Transverse colon (tissue), 4 donors: ENCODE results near the gene RPS6KL1.

ENCODE experiments used
- CTCF ChIP-seq, 5 experiments: fragments of 200-600 bp in 3 of 5; fragments of 450-650 bp in 2 of 5; sonication (generic) in 3 of 5; IDR thresholded peaks; 1 replicate in 2 of 5; 2 replicates in 3 of 5; pipeline ENCODE4 v1.5.1; 2016 to 2017; ENCODE audit warnings: antibody characterized with exemption in 5 of 5, inconsistent platforms in 3 of 5, mild to moderate bottlenecking in 2 of 5, moderate library complexity in 1 of 5
- POLR2A ChIP-seq: fragments of 450-650 bp; IDR thresholded peaks from one replicate; pipeline ENCODE4 v1.6.1; 2016; ENCODE audit warnings: antibody characterized with exemption, mild to moderate bottlenecking, moderate library complexity
- POLR2AphosphoS5 ChIP-seq, 3 donors: sonication (generic); formaldehyde crosslinking; IDR thresholded peaks; one replicate each; pipeline ENCODE4 v1.6.1; 2016; ENCODE audit warnings: antibody characterized with exemption in 3 of 3

DNA sequence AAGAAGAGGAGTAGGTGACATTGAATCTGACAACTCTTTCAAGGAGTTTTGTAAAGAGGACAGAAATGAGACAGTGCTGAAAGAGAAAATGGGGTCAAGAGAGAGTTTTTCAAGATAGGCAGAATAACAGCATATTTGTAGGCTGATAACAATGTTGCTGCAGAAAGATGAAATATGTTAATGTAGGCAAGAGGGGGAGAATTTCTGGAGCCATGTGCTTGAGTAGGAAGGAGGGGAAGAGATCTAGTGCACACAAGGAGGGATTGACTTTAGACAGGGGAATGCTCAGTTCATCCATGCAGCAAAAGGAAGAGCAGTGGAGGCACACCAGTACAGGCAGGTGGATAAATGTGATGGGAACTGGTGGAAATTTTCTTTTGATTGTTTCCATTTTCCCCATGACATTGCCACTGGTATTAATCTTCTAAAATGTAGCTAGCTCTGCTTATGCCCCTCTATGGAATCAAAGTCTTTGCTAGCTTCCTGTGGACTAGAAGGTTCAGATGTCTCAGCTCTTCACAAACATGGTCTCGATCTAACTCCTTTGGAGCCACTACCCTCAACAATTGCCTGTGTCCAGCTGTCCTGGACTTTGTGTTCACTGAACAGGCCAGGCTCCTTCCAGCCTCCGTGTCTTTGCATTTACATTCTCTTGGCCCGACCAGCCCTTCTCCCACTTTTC is 56.2 kb downstream of the RPS6KL1 start:
- TF ChIP-seq POLR2A (no peak), CTCF (IDR thresholded peaks at IDR 0.05) (no peak), POLR2AphosphoS5 (IDR thresholded peaks at IDR 0.05) (no peak)
